Measurements from ENCODE around the gene NCF2.
A peak's percentile ranks its signal among the peaks of the same experiment; 100 is the strongest.

Gene NCF2

DNA sequence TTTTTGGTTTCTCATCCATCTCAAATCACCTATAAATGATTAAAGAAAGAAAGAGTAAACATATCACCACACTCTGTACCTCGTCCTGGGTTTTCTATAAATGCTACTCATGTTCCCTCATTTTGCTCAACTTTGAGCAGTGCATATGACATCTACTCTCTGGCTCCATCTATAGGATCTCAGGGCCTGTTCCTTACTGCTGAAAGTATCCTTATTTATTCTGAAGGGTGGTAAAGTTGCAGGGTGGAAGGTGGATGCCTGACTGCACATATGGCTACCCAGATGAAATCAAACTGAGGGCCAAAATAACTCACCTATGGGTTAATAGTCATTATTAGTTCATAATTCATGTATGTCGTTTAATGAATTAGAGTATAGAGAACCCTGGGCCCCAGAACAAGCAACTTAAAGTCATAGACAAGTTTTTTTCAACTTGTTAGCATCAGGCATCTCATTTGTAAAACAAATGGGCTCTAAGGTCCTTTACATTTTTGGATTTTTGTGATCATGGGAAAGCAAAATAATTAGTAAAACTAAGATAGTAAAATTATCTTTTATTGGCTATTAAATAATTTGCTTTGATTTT is 46.5 kb downstream of the NCF2 start:
- DNase-seq (ENCODE audit: low read depth in 1 of 2, low spot score in 1 of 2): peak; percentile 6 to 53
- no peak overlapping the region for H3K27ac ChIP-seq (replicated peaks)

DNA sequence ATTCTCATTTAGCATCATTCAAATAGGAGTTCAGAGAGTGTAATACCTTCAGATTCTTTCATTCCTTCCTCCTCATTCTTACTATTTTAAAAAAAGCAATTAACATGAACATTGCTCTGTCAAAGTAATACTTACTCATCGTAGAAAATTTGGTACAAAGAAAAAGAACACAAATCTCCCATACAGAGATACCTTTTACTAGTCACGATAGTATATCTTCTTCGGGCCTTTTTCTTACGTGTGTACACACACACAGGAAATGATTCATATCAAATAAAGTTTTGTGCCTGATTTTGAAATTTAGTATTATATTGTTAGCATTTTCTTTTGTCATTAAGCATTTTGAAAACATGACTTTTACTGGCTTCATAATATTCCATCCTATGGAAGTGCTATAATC is 52.9 kb downstream of the NCF2 start:
- no peak for DNase-seq (ENCODE audit: low read depth in 1 of 2, low spot score in 1 of 2)
- TF ChIP-seq, protein P1, sequence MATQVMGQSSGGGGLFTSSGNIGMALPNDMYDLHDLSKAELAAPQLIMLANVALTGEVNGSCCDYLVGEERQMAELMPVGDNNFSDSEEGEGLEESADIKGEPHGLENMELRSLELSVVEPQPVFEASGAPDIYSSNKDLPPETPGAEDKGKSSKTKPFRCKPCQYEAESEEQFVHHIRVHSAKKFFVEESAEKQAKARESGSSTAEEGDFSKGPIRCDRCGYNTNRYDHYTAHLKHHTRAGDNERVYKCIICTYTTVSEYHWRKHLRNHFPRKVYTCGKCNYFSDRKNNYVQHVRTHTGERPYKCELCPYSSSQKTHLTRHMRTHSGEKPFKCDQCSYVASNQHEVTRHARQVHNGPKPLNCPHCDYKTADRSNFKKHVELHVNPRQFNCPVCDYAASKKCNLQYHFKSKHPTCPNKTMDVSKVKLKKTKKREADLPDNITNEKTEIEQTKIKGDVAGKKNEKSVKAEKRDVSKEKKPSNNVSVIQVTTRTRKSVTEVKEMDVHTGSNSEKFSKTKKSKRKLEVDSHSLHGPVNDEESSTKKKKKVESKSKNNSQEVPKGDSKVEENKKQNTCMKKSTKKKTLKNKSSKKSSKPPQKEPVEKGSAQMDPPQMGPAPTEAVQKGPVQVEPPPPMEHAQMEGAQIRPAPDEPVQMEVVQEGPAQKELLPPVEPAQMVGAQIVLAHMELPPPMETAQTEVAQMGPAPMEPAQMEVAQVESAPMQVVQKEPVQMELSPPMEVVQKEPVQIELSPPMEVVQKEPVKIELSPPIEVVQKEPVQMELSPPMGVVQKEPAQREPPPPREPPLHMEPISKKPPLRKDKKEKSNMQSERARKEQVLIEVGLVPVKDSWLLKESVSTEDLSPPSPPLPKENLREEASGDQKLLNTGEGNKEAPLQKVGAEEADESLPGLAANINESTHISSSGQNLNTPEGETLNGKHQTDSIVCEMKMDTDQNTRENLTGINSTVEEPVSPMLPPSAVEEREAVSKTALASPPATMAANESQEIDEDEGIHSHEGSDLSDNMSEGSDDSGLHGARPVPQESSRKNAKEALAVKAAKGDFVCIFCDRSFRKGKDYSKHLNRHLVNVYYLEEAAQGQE (IDR thresholded peaks at IDR 0.05; ENCODE audit: insufficient replicate concordance, low read depth): no peak
- TF ChIP-seq, protein P2, sequence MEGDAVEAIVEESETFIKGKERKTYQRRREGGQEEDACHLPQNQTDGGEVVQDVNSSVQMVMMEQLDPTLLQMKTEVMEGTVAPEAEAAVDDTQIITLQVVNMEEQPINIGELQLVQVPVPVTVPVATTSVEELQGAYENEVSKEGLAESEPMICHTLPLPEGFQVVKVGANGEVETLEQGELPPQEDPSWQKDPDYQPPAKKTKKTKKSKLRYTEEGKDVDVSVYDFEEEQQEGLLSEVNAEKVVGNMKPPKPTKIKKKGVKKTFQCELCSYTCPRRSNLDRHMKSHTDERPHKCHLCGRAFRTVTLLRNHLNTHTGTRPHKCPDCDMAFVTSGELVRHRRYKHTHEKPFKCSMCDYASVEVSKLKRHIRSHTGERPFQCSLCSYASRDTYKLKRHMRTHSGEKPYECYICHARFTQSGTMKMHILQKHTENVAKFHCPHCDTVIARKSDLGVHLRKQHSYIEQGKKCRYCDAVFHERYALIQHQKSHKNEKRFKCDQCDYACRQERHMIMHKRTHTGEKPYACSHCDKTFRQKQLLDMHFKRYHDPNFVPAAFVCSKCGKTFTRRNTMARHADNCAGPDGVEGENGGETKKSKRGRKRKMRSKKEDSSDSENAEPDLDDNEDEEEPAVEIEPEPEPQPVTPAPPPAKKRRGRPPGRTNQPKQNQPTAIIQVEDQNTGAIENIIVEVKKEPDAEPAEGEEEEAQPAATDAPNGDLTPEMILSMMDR (IDR thresholded peaks at IDR 0.05; ENCODE audit: insufficient read depth, low read length): no peak
- TF ChIP-seq POLR2AphosphoS5 (IDR thresholded peaks at IDR 0.05; ENCODE audit: low read depth) (no peak), GABPA (IDR thresholded peaks at IDR 0.05; ENCODE audit: low read depth) (no peak), SPI1 (IDR thresholded peaks at IDR 0.05; ENCODE audit: borderline replicate concordance, low read depth) (no peak)
- H3K27ac ChIP-seq (replicated peaks): no peak overlapping the region
- H3K4me3 ChIP-seq (replicated peaks; ENCODE audit: insufficient read depth, low read length): no peak overlapping the region
- no peaks in the 10 kb centered on the region for H3K27me3 ChIP-seq (ENCODE audit: insufficient read depth, poor library complexity, severe bottlenecking)

More for the DNA sequence above, 46.5 kb downstream of the NCF2 start:
- Histone ChIP-seq H3K27me3 (ENCODE audit: insufficient read depth, poor library complexity, severe bottlenecking) (no peaks in the 10 kb centered on the region), H3K4me3 (replicated peaks; ENCODE audit: insufficient read depth, low read length) (no peak overlapping the region)
- TF ChIP-seq, protein P2 (IDR thresholded peaks at IDR 0.05; ENCODE audit: insufficient read depth, low read length): peak; percentile 49
- TF ChIP-seq, protein P1 (IDR thresholded peaks at IDR 0.05; ENCODE audit: insufficient replicate concordance, low read depth): no peak

DNA sequence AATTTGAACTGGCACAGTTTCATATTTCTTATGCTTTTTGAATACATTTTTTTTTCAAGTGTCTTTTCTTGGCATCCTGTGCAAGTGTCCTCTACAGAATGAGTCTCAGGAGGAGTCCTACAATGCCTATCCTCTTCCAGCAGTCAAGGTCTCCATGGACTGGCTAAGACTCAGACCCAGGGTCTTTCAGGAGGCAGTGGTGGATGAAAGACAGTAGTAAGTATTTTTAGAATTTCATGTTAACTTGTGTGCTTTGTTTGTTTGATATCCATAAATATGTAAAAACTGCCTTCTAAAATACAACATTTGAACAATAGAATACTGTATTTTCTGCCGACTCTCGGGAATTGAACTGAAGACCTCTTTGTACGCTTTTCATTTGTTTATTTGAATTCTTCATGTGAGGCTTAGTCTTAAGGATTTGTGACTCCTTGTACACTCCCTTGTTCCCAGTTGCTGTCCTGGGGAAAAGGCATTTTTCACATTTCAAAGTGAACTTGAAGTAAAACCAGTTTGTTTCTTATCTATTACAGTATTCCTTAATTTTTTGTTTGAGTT is 56.6 kb downstream of the NCF2 start:
- TF ChIP-seq GABPA (IDR thresholded peaks at IDR 0.05; ENCODE audit: low read depth) (no peak), SPI1 (IDR thresholded peaks at IDR 0.05; ENCODE audit: borderline replicate concordance, low read depth) (no peak), POLR2AphosphoS5 (IDR thresholded peaks at IDR 0.05; ENCODE audit: low read depth) (no peak)
- TF ChIP-seq, protein P2 (IDR thresholded peaks at IDR 0.05; ENCODE audit: insufficient read depth, low read length): no peak
- TF ChIP-seq, protein P1 (IDR thresholded peaks at IDR 0.05; ENCODE audit: insufficient replicate concordance, low read depth): no peak
- DNase-seq (ENCODE audit: low read depth in 1 of 2, low spot score in 1 of 2): no peak
- Histone ChIP-seq H3K27ac (replicated peaks) (no peak overlapping the region), H3K27me3 (ENCODE audit: insufficient read depth, poor library complexity, severe bottlenecking) (no peaks in the 10 kb centered on the region), H3K4me3 (replicated peaks; ENCODE audit: insufficient read depth, low read length) (no peak overlapping the region)
